HFFc6 (cell line): ENCODE measurements around the gene FBXO4. TPM values are rescaled to one million over a fixed set of nuclear protein-coding genes. Genes with fewer than 3 reads are reported as not detected.

Experiments used
- DNase-seq: peaks from one replicate; pipeline ENCODE4 v3.0.0-alpha.2; 2018
- H3K27ac Mint-ChIP-seq: 2 replicates; pipeline ENCODE4 v1.8.0; 2020; ENCODE audit warnings: mild to moderate bottlenecking, mixed read lengths
- H3K27me3 Mint-ChIP-seq: 2 replicates; pipeline ENCODE4 v1.8.0; 2021; ENCODE audit warnings: mild to moderate bottlenecking, moderate library complexity, mixed read lengths; ENCODE audit not compliant: insufficient read depth
- H3K36me3 Mint-ChIP-seq: 2 replicates; pipeline ENCODE4 v1.8.0; 2021; ENCODE audit warnings: low read depth, mixed read lengths
- H3K4me1 Mint-ChIP-seq: 2 replicates; pipeline ENCODE4 v1.8.0; 2020; ENCODE audit warnings: low read depth, mixed read lengths
- H3K4me3 Mint-ChIP-seq: 2 replicates; pipeline ENCODE4 v1.8.0; 2020; ENCODE audit warnings: mild to moderate bottlenecking, moderate library complexity, mixed read lengths
- H3K9me3 Mint-ChIP-seq: 2 replicates; pipeline ENCODE4 v1.8.0; 2020; ENCODE audit warnings: mild to moderate bottlenecking, mixed read lengths
- total RNA-seq, 6 experiments: library from RNA; stranded (reverse); fragmentation: NEBNext Ultra II Directional; extraction: Animal tissue kit (Norgen Biotek cat#: 25700); gene quantifications; 2 replicates in 1 of 6; 3 replicates in 5 of 6; pipeline ENCODE4 v1.2.3, GENCODE V29; 2021
- TF ChIP-seq, protein P1 (sequence below): fragments of 200-600 bp; sonication (generic); IDR thresholded peaks from 2 replicates; pipeline ENCODE4 v1.5.0; 2021; ENCODE audit warnings: antibody characterized with exemption, mild to moderate bottlenecking

Gene FBXO4
- total RNA-seq, 6 experiments from 2014 or later, result 4.8 to 7.9 (median 6.0) TPM

DNA sequence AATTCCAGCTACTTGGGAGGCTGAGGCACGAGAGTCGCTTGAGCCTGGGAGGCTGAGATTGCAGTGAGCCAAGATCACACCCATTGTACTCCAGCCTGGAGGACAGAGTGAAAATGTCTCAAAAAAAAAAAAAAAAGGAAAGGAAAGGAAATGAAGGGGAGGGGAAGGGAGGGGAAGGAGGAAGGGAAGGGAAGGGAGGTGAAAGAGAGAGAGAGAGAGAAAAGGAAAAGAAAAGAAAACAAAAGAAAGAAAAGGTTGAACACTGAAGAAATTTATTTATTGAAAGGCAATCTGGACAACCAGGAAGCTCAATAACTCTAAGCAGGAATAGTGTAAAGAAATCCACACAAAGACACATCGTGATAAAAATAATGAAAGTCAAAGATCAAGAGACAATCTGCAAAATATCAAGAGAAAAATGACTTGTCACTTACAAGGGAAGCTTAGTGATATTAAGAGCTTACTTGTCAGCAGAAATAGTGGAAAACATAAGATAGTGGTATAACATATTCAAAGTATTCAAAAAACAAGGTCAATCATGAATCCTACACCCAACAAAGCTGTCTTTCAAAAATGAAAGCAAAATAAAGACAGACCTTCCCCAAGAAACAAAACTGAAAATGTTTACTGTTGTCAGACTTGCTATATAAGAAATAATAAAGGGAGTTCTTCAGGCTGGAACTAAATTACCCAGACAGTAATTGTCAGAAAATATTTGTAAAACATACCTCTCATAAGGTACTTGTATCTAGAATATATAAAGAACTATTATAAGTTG, 31.8 kb upstream of the FBXO4 start:
- peaks cover 14% of the 10 kb centered on the region for H3K27me3 Mint-ChIP-seq
- no peaks in the 10 kb centered on the region for H3K36me3 Mint-ChIP-seq
- DNase-seq, result no peak
- no peak overlapping the region for H3K4me3 Mint-ChIP-seq
- H3K4me1 Mint-ChIP-seq, result no peaks in the 10 kb centered on the region
- no peak overlapping the region for H3K27ac Mint-ChIP-seq
- TF ChIP-seq, protein P1, sequence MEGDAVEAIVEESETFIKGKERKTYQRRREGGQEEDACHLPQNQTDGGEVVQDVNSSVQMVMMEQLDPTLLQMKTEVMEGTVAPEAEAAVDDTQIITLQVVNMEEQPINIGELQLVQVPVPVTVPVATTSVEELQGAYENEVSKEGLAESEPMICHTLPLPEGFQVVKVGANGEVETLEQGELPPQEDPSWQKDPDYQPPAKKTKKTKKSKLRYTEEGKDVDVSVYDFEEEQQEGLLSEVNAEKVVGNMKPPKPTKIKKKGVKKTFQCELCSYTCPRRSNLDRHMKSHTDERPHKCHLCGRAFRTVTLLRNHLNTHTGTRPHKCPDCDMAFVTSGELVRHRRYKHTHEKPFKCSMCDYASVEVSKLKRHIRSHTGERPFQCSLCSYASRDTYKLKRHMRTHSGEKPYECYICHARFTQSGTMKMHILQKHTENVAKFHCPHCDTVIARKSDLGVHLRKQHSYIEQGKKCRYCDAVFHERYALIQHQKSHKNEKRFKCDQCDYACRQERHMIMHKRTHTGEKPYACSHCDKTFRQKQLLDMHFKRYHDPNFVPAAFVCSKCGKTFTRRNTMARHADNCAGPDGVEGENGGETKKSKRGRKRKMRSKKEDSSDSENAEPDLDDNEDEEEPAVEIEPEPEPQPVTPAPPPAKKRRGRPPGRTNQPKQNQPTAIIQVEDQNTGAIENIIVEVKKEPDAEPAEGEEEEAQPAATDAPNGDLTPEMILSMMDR, result no peak
- H3K9me3 Mint-ChIP-seq, result no peaks in the 10 kb centered on the region

GRCh38 chr5:41896230-41896629, 28.9 kb upstream of the FBXO4 start:
- H3K4me3 Mint-ChIP-seq, result no peak overlapping the region
- DNase-seq, result no peak
- TF ChIP-seq, protein P1, result no peak
- H3K36me3 Mint-ChIP-seq, result no peaks in the 10 kb centered on the region
- no peaks in the 10 kb centered on the region for H3K4me1 Mint-ChIP-seq
- no peaks in the 10 kb centered on the region for H3K9me3 Mint-ChIP-seq
- no peak overlapping the region for H3K27ac Mint-ChIP-seq
- peaks cover 8% of the 10 kb centered on the region for H3K27me3 Mint-ChIP-seq

- Mint-ChIP-seq H3K9me3 (no peaks in the 10 kb centered on the region), H3K36me3 (peaks cover 14% of the 10 kb centered on the region; the same call in 1 of the 2 replicates), H3K4me1 (peaks cover 43% of the 10 kb centered on the region), H3K27me3 (peaks cover 4% of the 10 kb centered on the region), H3K4me3 (peak overlapping the region; percentile 97), H3K27ac (peak overlapping the region; percentile 97)
- TF ChIP-seq, protein P1, result no peak
- DNase-seq, result no peak
These were observed 21.6 kb upstream of the FBXO4 start for GRCh38 chr5:41903382-41903891.

GRCh38 chr5:41903892-41904799, 20.9 kb upstream of the FBXO4 start, which contains the start of gene RIMOC1:
TSS of gene RIMOC1 (plus strand) at chr5:41904344. CDS start at chr5:41904368, 24 bp downstream.
- DNase-seq, result peak; percentile 99
- peaks cover 4% of the 10 kb centered on the region for H3K27me3 Mint-ChIP-seq
- H3K9me3 Mint-ChIP-seq, result no peaks in the 10 kb centered on the region
- TF ChIP-seq, protein P1, result no peak
- peak within 1 kb of the TSS; percentile 97 for H3K27ac Mint-ChIP-seq
- H3K36me3 Mint-ChIP-seq, result peaks cover 14% of the 10 kb centered on the region; the same call in 1 of the 2 replicates
- H3K4me1 Mint-ChIP-seq, result peaks cover 50% of the 10 kb centered on the region
- peak within 1 kb of the TSS; percentile 97 for H3K4me3 Mint-ChIP-seq

DNA sequence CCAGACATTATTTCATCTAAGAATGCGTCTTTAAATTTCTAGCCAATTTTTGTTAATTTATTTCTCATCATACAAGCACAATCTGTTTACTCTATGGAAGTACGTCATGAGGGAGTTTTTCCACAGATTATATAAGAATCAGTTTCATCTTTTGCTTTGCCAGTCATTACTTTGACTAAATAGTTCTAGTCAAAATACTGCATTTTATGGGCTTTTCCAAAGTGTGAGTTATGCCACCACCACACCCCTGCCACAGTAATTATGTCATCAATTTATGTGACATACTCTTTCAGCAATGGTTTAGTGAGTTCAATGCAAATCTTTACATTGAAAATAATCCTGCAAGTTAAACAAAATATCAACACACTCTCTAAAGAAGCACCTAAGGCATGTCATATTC, 18.9 kb upstream of the FBXO4 start:
- peaks cover 6% of the 10 kb centered on the region for H3K27me3 Mint-ChIP-seq
- TF ChIP-seq, protein P1, result no peak
- no peak overlapping the region for H3K4me3 Mint-ChIP-seq
- H3K27ac Mint-ChIP-seq, result no peak overlapping the region
- H3K4me1 Mint-ChIP-seq, result peaks cover 50% of the 10 kb centered on the region
- DNase-seq, result no peak
- no peaks in the 10 kb centered on the region for H3K9me3 Mint-ChIP-seq
- peaks cover 19% of the 10 kb centered on the region for H3K36me3 Mint-ChIP-seq
